Bronchial epithelial cell (primary cell): ENCODE data around the gene SOX11. TPM values are rescaled to one million over a fixed set of nuclear protein-coding genes. Genes with fewer than 3 reads are reported as not detected.

Source experiments
- DNase-seq: peaks from one replicate; pipeline ENCODE4 v3.0.0-alpha.2; 2010; ENCODE audit warnings: low read depth
- FAIRE-seq: peaks from 2 replicates; lab custom pipeline; 2011; peaks lifted over from hg19 to GRCh38; lab: Jason Lieb, UNC
- H3K27me3 ChIP-seq: 2 replicates; pipeline ENCODE4 v1.5.1; 2011; ENCODE audit warnings: low read length; ENCODE audit not compliant: control insufficient read depth, insufficient read depth
- H3K36me3 ChIP-seq: 2 replicates; pipeline ENCODE4 v1.5.1; 2011; ENCODE audit warnings: low read length; ENCODE audit not compliant: control insufficient read depth, insufficient read depth
- H3K4me3 ChIP-seq: 2 replicates; pipeline ENCODE4 v1.5.1; 2011; ENCODE audit warnings: mild to moderate bottlenecking, low read depth, low read length, control low read depth
- total RNA-seq: library from RNA; depleted of rRNA; stranded (reverse); fragments of >200 nt; gene quantifications from 2 replicates; pipeline ENCODE4 v1.2.1, GENCODE V29; 2014
- TF ChIP-seq, protein P1 (sequence below): IDR thresholded peaks from 2 replicates; pipeline ENCODE4 v1.5.1; 2011; ENCODE audit warnings: mild to moderate bottlenecking, moderate library complexity, low read length, control low read depth, inconsistent platforms; ENCODE audit not compliant: insufficient read depth, severe bottlenecking

The SOX11 gene
- total RNA-seq, 1 donor from 2014 or later = not detected

DNA sequence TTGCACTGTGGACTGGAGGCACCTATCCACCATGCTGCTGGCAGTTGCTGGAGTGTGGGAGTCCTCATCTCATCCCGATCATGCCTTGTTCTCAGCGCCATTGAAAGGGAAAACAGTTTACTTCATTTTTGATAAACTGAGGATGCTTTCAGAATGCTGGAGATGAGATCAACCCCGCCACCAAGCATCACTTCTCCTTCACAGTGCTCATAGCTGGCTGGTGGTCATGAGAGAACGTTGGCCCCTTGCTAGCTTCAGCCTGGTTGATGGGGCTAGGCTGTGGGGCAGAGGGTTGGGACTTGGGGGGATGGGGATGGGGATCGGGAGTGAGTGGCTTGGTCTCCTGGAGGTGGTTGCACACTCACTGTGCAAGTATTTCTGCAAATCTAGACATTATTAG is 30.1 kb downstream of the SOX11 start:
- H3K27me3 ChIP-seq = no peaks in the 10 kb centered on the region
- TF ChIP-seq, protein P1, sequence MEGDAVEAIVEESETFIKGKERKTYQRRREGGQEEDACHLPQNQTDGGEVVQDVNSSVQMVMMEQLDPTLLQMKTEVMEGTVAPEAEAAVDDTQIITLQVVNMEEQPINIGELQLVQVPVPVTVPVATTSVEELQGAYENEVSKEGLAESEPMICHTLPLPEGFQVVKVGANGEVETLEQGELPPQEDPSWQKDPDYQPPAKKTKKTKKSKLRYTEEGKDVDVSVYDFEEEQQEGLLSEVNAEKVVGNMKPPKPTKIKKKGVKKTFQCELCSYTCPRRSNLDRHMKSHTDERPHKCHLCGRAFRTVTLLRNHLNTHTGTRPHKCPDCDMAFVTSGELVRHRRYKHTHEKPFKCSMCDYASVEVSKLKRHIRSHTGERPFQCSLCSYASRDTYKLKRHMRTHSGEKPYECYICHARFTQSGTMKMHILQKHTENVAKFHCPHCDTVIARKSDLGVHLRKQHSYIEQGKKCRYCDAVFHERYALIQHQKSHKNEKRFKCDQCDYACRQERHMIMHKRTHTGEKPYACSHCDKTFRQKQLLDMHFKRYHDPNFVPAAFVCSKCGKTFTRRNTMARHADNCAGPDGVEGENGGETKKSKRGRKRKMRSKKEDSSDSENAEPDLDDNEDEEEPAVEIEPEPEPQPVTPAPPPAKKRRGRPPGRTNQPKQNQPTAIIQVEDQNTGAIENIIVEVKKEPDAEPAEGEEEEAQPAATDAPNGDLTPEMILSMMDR = no peak
- FAIRE-seq = no peak
- H3K36me3 ChIP-seq = no peaks in the 10 kb centered on the region
- no peak overlapping the region for H3K4me3 ChIP-seq
- no peak for DNase-seq

DNA sequence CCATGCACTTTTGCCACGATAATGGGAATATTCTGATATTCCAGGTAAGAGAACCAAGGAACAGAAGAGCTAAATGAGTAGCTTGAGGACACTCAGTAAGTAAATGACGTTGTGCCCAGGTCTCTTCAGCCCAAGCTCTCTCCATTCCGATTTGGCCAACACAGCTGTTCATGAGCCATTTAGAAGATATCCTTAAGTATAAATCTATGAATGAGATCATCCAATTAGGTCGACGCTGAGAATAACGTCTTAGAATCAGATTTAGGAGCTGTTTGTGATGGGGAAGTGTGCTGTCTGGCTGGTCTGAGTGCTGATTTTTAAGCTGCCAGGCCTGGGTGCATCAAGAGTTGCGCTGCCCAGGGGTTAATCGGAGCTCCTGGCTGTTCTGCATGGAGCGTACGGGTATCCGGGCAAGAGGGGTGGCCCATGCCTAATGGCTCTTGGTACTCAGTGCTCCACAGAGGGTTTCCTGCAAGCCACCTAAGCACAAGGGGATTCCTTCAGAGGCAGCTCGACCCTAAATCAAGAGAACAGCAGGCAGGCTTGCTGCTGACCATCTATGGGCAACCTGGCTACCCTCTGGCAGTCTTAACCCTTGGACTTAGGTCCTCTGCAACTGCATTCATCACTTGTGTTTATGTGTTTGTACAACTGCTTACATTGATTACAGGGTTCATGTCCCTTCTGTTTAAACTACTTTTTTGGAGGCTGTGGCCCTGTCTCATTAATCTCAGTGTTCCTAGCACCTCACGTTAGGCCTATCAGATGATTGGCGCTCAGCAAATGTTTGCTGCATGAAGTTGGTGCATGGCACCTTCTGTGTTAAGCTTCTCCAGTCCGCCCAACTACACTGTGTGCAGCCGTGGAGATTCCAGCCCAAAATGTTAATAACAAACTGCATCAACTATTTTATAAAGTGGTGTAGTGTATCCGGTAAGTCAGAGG is 31.9 kb downstream of the SOX11 start:
- H3K4me3 ChIP-seq = no peak overlapping the region
- TF ChIP-seq, protein P1 = no peak
- no peaks in the 10 kb centered on the region for H3K36me3 ChIP-seq
- no peak for DNase-seq
- no peak for FAIRE-seq
- no peaks in the 10 kb centered on the region for H3K27me3 ChIP-seq

DNA sequence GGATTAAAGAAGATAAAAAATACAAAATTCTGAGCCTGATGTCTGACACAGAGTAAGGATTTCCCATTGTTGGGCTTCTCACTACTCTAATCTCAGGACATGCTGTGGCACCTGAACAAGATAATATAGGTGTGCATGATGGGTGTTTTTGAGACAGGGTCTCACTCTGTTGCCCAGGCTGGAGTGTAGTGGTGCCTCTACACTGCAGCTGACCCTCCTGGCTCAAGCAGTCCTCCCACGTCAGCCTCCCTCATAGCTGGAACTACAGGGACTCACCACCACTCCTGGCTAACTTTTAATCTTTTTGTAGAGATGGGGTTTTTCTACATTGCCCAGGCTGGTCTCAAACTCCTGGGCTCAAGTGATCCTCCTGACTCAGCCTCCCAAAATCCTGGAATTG is 32.9 kb downstream of the SOX11 start:
- DNase-seq = no peak
- no peak overlapping the region for H3K4me3 ChIP-seq
- no peak for FAIRE-seq
- TF ChIP-seq, protein P1 = no peak
- H3K27me3 ChIP-seq = no peaks in the 10 kb centered on the region
- H3K36me3 ChIP-seq = no peaks in the 10 kb centered on the region

DNA sequence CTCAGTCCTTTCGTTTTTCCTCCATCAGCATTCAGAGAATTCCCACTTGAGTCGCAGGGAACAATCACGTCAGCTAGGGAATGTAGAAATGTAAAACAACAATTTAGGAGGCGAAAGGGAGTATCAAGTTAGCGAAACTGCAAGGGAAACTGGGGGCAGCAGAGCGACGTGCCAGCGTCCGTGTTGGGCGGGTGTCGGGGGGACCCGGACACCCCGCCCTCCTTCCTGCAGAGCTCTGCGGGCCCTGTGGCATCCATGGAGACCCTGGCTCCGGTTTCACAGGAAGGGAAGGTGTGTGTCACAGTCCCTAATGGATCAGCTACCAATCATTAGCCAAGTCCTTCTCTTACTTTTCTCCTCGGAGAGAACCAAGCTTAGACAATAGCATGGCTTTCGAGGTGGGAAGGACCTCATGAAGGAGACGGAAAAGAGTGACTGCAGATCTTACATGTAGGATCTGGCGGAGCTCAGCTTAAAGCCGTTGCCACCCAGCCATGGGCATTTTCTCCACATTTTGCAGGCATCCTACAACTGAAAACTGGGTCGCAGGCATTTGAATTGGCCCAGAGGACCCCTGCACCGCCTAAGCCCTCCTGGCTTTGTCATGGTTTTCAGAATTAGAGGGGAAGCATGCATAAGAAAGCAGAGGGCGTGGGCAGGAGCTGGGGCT is 33.7 kb downstream of the SOX11 start:
- Histone ChIP-seq H3K36me3 (no peaks in the 10 kb centered on the region), H3K27me3 (no peaks in the 10 kb centered on the region)
- DNase-seq = no peak

DNA sequence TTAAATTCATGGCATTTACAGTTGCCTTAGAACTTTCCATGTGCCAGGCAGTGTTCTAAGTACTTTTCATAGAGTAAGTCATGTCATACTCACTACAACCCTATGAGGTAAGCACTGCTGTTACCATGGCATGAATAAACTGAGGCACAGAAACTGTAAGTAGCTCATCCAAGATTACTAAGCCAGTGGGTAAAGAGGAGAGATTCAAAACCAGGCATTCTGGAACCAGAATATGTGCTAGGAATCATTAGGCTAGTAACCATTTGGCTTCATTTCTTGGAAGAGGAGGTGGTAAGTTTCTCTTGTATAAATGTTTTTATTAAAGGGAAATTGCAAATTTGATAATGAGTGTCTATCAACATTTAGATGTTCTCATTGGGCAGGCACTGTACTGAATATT is 35.1 kb downstream of the SOX11 start:
- H3K36me3 ChIP-seq = no peaks in the 10 kb centered on the region
- no peak for FAIRE-seq
- H3K4me3 ChIP-seq = no peak overlapping the region
- TF ChIP-seq, protein P1 = no peak
- no peaks in the 10 kb centered on the region for H3K27me3 ChIP-seq
- no peak for DNase-seq

More for the DNA sequence above, 33.7 kb downstream of the SOX11 start:
- FAIRE-seq = no peak
- TF ChIP-seq, protein P1 = no peak
- no peak overlapping the region for H3K4me3 ChIP-seq
